ENCODE results near the gene CACNA1I.

Gene CACNA1I

GRCh38 chr22:39596601-39597000 lies 26.0 kb downstream of the CACNA1I start:
- TF ChIP-seq EZH2phosphoT487 (conservative IDR thresholded peaks at IDR 0.05; ENCODE audit: low read length) (no peak), CTCF (IDR thresholded peaks at IDR 0.05; ENCODE audit: insufficient read depth, low read length, poor library complexity, severe bottlenecking) (no peak)
- no peak overlapping the region for H2AFZ ChIP-seq (ENCODE audit: low read depth, low read length, severe bottlenecking)
- no peaks in the 10 kb centered on the region for H3K36me3 ChIP-seq (ENCODE audit: low read length)
- no peaks in the 10 kb centered on the region for H3K9me2 ChIP-seq (replicated peaks; ENCODE audit: insufficient read depth, low read length)
- no peaks in the 10 kb centered on the region for H4K20me1 ChIP-seq (ENCODE audit: low read depth, low read length)
- H3F3A ChIP-seq (ENCODE audit: insufficient read depth): no peaks in the 10 kb centered on the region
- H3K4me3 ChIP-seq (ENCODE audit: insufficient read depth, low read length, poor library complexity, severe bottlenecking): no peak overlapping the region
- no peak overlapping the region for H3K27ac ChIP-seq (ENCODE audit: low read depth, low read length)
- H3K27me3 ChIP-seq (ENCODE audit: low read length): no peaks in the 10 kb centered on the region
- H3K9me3 ChIP-seq (ENCODE audit: insufficient read depth, low read length): no peaks in the 10 kb centered on the region
- H3K9ac ChIP-seq (ENCODE audit: low read length): no peak overlapping the region
- H3K4me2 ChIP-seq (ENCODE audit: low read depth, low read length, poor library complexity, severe bottlenecking): no peak overlapping the region
- H3K79me2 ChIP-seq (ENCODE audit: insufficient read depth, low read length): no peaks in the 10 kb centered on the region

GRCh38 chr22:39597236-39597869 lies 26.8 kb downstream of the CACNA1I start:
- Histone ChIP-seq H3K27me3 (ENCODE audit: low read length) (no peaks in the 10 kb centered on the region), H3K9me3 (ENCODE audit: insufficient read depth, low read length) (no peaks in the 10 kb centered on the region), H2AFZ (ENCODE audit: low read depth, low read length, severe bottlenecking) (no peak overlapping the region), H4K20me1 (ENCODE audit: low read depth, low read length) (no peaks in the 10 kb centered on the region), H3K9ac (ENCODE audit: low read length) (no peak overlapping the region), H3F3A (ENCODE audit: insufficient read depth) (no peaks in the 10 kb centered on the region), H3K79me2 (ENCODE audit: insufficient read depth, low read length) (no peaks in the 10 kb centered on the region), H3K36me3 (ENCODE audit: low read length) (no peaks in the 10 kb centered on the region), H3K27ac (ENCODE audit: low read depth, low read length) (no peak overlapping the region), H3K4me2 (ENCODE audit: low read depth, low read length, poor library complexity, severe bottlenecking) (no peak overlapping the region), H3K4me3 (ENCODE audit: insufficient read depth, low read length, poor library complexity, severe bottlenecking) (no peak overlapping the region), H3K9me2 (replicated peaks; ENCODE audit: insufficient read depth, low read length) (no peaks in the 10 kb centered on the region)
- TF ChIP-seq CTCF (IDR thresholded peaks at IDR 0.05; ENCODE audit: insufficient read depth, low read length, poor library complexity, severe bottlenecking): no peak
- no peak for TF ChIP-seq EZH2phosphoT487 (conservative IDR thresholded peaks at IDR 0.05; ENCODE audit: low read length)

- Histone ChIP-seq H3K4me3 (ENCODE audit: insufficient read depth, low read length, poor library complexity, severe bottlenecking) (no peak overlapping the region), H2AFZ (ENCODE audit: low read depth, low read length, severe bottlenecking) (no peak overlapping the region), H3K9me2 (replicated peaks; ENCODE audit: insufficient read depth, low read length) (no peaks in the 10 kb centered on the region), H3K27ac (ENCODE audit: low read depth, low read length) (no peak overlapping the region), H3K4me2 (ENCODE audit: low read depth, low read length, poor library complexity, severe bottlenecking) (no peak overlapping the region), H3K79me2 (ENCODE audit: insufficient read depth, low read length) (no peaks in the 10 kb centered on the region), H3K9me3 (ENCODE audit: insufficient read depth, low read length) (no peaks in the 10 kb centered on the region), H3F3A (ENCODE audit: insufficient read depth) (no peaks in the 10 kb centered on the region), H3K36me3 (ENCODE audit: low read length) (no peaks in the 10 kb centered on the region), H3K27me3 (ENCODE audit: low read length) (no peaks in the 10 kb centered on the region), H4K20me1 (ENCODE audit: low read depth, low read length) (no peaks in the 10 kb centered on the region), H3K9ac (ENCODE audit: low read length) (no peak overlapping the region)
- TF ChIP-seq EZH2phosphoT487 (conservative IDR thresholded peaks at IDR 0.05; ENCODE audit: low read length): no peak
- no peak for TF ChIP-seq CTCF (IDR thresholded peaks at IDR 0.05; ENCODE audit: insufficient read depth, low read length, poor library complexity, severe bottlenecking)
Observed at GRCh38 chr22:39598017-39598965, 27.7 kb downstream of the CACNA1I start.

All from SU-DHL-6 (cell line).